Uterus (tissue), 2 donors: ENCODE measurements around the gene ETS1.

ENCODE experiments used
- CTCF ChIP-seq, 4 experiments: fragments of 200-600 bp in 2 of 4; fragments of 450-650 bp in 2 of 4; sonication (generic) in 2 of 4; IDR thresholded peaks; one replicate each; pipeline ENCODE4 v1.5.1; 2016 to 2019; ENCODE audit warnings: antibody characterized with exemption in 4 of 4, mild to moderate bottlenecking in 2 of 4, moderate library complexity in 1 of 4
- POLR2A ChIP-seq, 2 donors: fragments of 450-650 bp; IDR thresholded peaks; one replicate each; pipeline ENCODE4 v1.6.1; 2016; ENCODE audit warnings: antibody characterized with exemption in 2 of 2, mild to moderate bottlenecking in 1 of 2, moderate library complexity in 1 of 2

GRCh38 chr11:128416976-128417375 lies 170.4 kb downstream of the ETS1 start:
- TF ChIP-seq CTCF (IDR thresholded peaks at IDR 0.05) (no peak), POLR2A (IDR thresholded peaks at IDR 0.05) (no peak)
